ENCODE results near the gene FOXO1.
A peak's percentile ranks its signal among the peaks of the same experiment; 100 is the strongest.

FOXO1 gene

DNA sequence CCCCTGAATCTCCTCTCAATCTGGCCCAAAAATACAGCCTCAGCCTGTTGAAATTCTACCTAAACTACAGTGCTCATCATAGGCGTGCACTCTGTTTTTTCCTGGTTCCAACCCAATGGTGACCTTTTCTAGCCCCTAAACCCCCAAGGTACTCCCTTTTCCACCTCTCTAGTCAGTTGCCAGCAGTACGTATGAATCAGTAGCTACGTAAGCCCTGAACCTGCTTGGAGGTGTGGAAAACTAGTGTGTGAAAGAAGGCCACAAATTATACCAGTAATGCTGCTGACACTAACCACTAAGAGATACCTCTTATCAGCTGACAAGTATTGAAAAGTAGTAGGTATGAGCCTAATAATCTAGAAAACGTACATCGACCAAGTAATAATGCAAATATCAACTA, 60.9 kb downstream of the FOXO1 start:
- Mint-ChIP-seq H3K36me3 (ENCODE audit: insufficient read depth) (peaks cover 6% of the 10 kb centered on the region), H3K4me1 (peaks cover 60% of the 10 kb centered on the region), H3K27ac (ENCODE audit: low read depth) (peak overlapping the region; percentile 7), H3K27me3 (no peaks in the 10 kb centered on the region), H3K9me3 (no peaks in the 10 kb centered on the region), H3K4me3 (no peak overlapping the region)
- ATAC-seq (replicated peaks; ENCODE audit: extremely low read depth, poor library complexity, severe bottlenecking) (no peak), DNase-seq (ENCODE audit: low spot score in 2 of 2) (no peak)

DNA sequence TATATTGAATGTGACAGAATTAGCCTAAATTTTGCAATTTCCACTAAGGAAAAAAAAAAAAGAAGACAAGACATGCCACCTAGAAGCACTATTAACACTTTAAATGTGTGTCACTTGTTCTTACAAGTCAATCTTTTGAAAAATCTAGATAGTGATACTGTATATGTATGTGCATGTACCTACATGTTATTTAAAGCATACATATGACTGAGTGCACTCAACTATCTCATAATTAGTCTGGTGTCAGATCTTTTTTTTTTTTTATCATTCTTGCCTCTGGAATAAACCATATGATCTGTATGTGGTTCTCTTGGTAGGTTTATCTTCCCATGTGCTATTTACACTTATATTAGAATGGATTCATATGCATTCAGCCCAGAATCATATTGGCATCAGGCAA, 62.3 kb downstream of the FOXO1 start:
- ATAC-seq (replicated peaks; ENCODE audit: extremely low read depth, poor library complexity, severe bottlenecking) = no peak
- no peaks in the 10 kb centered on the region for H3K9me3 Mint-ChIP-seq
- H3K27me3 Mint-ChIP-seq = no peaks in the 10 kb centered on the region
- DNase-seq (ENCODE audit: low spot score in 2 of 2) = no peak
- no peak overlapping the region for H3K4me3 Mint-ChIP-seq
- H3K36me3 Mint-ChIP-seq (ENCODE audit: insufficient read depth) = peaks cover 6% of the 10 kb centered on the region
- H3K4me1 Mint-ChIP-seq = peaks cover 73% of the 10 kb centered on the region
- no peak overlapping the region for H3K27ac Mint-ChIP-seq (ENCODE audit: low read depth)

DNA sequence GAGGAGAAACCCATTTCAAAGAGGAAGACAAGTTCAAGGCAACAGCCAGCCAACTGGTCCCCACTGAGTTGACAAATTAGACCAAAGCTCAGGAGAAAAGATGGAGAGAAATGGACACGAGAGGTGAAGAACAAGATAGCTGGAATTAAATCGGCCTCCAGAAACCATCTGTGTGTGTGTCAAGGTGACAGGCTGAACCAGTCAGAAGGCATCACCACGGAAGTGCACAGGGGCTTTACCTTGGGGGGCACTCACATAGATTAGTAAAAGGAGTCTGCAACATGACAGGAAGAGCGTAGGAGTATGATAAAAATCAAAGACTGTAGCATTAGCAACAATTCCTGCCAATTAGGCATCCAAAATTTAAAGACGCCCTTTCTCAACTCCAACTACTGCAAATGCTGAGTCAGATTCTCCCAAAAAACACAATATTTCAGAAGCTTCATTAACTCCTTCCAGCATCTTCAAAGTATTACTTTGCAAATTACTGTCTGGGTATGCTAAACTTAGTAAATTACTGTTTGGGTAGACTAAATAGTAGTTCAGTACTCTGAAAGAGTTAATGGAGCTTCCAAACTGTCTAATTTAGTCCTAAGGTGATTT, 66.2 kb downstream of the FOXO1 start:
- Mint-ChIP-seq H3K4me1 (peaks cover 78% of the 10 kb centered on the region), H3K9me3 (no peaks in the 10 kb centered on the region), H3K4me3 (peak overlapping the region; percentile 42), H3K36me3 (ENCODE audit: insufficient read depth) (peaks cover 6% of the 10 kb centered on the region), H3K27ac (ENCODE audit: low read depth) (peak overlapping the region; percentile 2), H3K27me3 (no peaks in the 10 kb centered on the region)
- DNase-seq (ENCODE audit: low spot score in 2 of 2) = no peak
- ATAC-seq (replicated peaks; ENCODE audit: extremely low read depth, poor library complexity, severe bottlenecking) = peak; percentile 33

DNA sequence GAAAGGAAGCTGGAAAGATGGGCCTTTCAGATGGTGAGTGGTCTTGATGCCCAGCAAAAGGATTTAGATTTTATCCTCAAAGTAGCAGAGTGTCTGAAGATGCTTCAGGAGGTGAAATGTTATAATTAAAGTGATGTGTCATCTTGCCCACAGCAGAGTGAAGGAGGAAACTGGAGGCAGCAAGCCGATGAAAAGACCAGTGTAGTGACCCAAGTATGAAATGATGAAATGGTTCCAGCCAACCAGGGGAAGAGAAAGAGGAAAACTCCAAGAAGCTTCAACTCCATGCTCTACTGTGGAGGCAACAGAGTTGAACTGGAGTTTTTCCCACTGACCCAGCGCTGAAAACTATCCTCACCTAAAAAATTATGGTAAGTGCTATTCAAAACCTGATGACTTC, 66.7 kb downstream of the FOXO1 start:
- H3K4me3 Mint-ChIP-seq = peak overlapping the region; percentile 42
- H3K27me3 Mint-ChIP-seq = no peaks in the 10 kb centered on the region
- H3K9me3 Mint-ChIP-seq = no peaks in the 10 kb centered on the region
- ATAC-seq (replicated peaks; ENCODE audit: extremely low read depth, poor library complexity, severe bottlenecking) (no peak), DNase-seq (ENCODE audit: low spot score in 2 of 2) (no peak)
- peak overlapping the region; percentile 2 for H3K27ac Mint-ChIP-seq (ENCODE audit: low read depth)
- peaks cover 77% of the 10 kb centered on the region for H3K4me1 Mint-ChIP-seq
- H3K36me3 Mint-ChIP-seq (ENCODE audit: insufficient read depth) = peaks cover 6% of the 10 kb centered on the region

DNA sequence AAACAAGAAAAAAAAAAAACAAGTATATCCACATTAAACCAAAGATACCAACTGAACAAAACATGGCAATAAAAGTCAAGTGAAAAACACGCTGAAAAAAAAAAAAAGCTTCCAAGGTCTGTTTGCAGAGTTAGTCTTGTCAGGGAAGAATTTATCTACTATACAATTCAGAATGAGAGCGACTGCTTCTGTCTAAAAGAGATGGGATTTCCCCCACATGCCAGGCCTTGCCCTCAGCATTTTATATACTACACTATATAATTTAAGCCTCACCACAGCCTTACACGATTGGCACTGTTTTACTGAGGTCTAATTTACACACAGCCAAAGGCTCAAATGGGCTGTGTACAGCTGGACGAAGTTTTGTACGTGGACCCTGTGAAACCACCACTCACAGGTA, 67.3 kb downstream of the FOXO1 start:
- DNase-seq (ENCODE audit: low spot score in 2 of 2) (no peak), ATAC-seq (replicated peaks; ENCODE audit: extremely low read depth, poor library complexity, severe bottlenecking) (no peak)
- peaks cover 6% of the 10 kb centered on the region for H3K36me3 Mint-ChIP-seq (ENCODE audit: insufficient read depth)
- H3K9me3 Mint-ChIP-seq = no peaks in the 10 kb centered on the region
- peaks cover 76% of the 10 kb centered on the region for H3K4me1 Mint-ChIP-seq
- peak overlapping the region; percentile 42 for H3K4me3 Mint-ChIP-seq
- H3K27ac Mint-ChIP-seq (ENCODE audit: low read depth) = peak overlapping the region; percentile 2
- no peaks in the 10 kb centered on the region for H3K27me3 Mint-ChIP-seq

DNA sequence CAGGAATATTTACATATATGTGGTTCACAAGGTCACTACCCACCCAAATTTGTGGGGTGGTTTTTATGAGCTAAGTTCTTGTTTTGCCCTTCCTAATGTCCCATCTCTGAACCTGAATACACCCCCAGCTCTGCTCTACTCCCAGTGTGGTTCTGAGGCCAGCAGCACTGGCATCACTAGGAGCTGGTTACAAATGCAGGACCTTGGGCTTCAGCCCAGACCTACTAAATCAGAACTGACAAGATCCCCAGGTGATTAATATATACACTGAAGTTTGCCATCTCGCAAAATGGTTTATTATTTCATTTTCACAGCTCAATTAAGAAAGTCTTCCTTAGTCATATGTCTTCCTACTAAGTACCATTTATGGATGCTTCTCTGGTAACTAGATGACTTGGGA, 67.9 kb downstream of the FOXO1 start:
- Mint-ChIP-seq H3K27me3 (no peaks in the 10 kb centered on the region), H3K4me1 (peaks cover 76% of the 10 kb centered on the region), H3K4me3 (peak overlapping the region; percentile 29)

DNA sequence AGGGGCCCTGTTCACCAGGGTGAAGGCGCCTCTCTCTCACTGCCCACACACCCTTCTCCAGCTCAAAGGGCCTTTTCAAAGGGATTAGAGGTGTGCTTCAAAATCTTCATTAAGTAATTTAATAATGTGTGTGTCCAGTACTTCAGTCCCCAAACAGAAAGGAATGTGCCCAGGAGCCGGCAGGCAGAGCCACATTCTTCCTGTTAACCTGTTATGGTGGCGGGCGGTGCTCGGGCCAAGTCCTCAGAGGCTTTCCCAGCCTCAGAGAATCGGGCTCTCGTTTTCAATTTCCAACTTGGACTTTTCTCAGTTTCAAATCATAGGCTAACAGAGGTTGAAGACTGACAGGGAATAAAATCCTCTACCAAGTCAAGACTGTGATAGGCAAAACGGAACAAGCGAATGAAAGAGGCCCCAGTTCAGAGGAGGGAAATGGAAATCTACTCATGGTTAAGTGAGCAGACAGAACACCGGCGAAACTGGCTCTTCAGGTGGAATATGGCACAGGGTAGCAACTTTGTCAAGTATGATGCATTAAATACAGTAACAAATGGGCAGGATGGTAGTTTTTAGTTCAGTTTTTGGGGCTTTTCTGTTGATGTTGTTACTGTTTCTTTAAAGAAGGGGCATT, 68.6 kb downstream of the FOXO1 start:
- Mint-ChIP-seq H3K27ac (ENCODE audit: low read depth) (peak overlapping the region; percentile 67), H3K4me1 (peaks cover 74% of the 10 kb centered on the region), H3K9me3 (no peaks in the 10 kb centered on the region), H3K27me3 (no peaks in the 10 kb centered on the region), H3K4me3 (peak overlapping the region; percentile 29), H3K36me3 (ENCODE audit: insufficient read depth) (peaks cover 6% of the 10 kb centered on the region)
- DNase-seq (ENCODE audit: low spot score in 2 of 2) (no peak), ATAC-seq (replicated peaks; ENCODE audit: extremely low read depth, poor library complexity, severe bottlenecking) (no peak)

More for the DNA sequence above, 67.9 kb downstream of the FOXO1 start:
- ATAC-seq (replicated peaks; ENCODE audit: extremely low read depth, poor library complexity, severe bottlenecking) (no peak), DNase-seq (ENCODE audit: low spot score in 2 of 2) (no peak)
- Mint-ChIP-seq H3K27ac (ENCODE audit: low read depth) (no peak overlapping the region), H3K9me3 (no peaks in the 10 kb centered on the region), H3K36me3 (ENCODE audit: insufficient read depth) (peaks cover 6% of the 10 kb centered on the region)

DNA sequence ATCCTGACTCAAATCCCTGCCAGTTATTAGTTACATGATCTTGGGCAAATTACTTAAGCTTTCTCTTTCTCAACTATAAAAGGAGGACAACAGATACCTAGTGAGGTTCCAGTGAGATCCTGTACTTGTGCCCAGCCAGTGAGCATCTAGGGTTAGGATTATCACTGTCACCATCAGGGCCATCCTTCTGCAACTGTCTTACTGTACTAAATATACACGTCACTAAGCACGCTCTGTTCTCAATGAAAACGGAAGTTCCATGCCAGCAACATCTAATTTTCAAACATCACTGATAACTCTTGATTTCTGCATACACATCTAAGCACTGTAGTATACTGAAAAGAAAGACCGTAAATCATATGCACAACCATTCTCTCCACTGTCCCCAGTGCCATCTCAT, 70.0 kb downstream of the FOXO1 start:
- Mint-ChIP-seq H3K4me3 (peak overlapping the region; percentile 9), H3K27me3 (no peaks in the 10 kb centered on the region), H3K27ac (ENCODE audit: low read depth) (peak overlapping the region; percentile 23), H3K9me3 (no peaks in the 10 kb centered on the region), H3K36me3 (ENCODE audit: insufficient read depth) (peaks cover 6% of the 10 kb centered on the region), H3K4me1 (peaks cover 79% of the 10 kb centered on the region)
- no peak for DNase-seq (ENCODE audit: low spot score in 2 of 2)
- ATAC-seq (replicated peaks; ENCODE audit: extremely low read depth, poor library complexity, severe bottlenecking) = peak; percentile 73

DNA sequence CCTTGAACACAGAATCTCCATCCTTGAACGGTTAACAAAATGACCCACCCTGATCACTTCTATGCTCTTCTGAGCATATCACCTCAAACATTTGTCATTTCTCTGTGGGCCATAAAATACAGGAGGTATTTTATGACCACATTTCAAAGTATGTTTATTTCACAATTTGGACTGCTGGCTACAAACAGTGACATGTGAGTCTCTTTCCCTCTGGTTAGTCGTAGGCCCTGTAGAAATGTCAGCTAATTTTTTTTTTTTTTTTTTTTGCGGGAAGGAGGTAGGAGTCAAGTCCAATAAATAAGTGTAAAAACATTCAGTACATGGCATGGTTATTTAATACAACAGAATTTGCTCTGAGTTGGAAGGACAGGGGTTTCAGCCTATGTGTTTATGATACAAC, 70.7 kb downstream of the FOXO1 start:
- Mint-ChIP-seq H3K4me1 (peaks cover 86% of the 10 kb centered on the region), H3K27ac (ENCODE audit: low read depth) (peak overlapping the region; percentile 36), H3K27me3 (no peaks in the 10 kb centered on the region), H3K9me3 (no peaks in the 10 kb centered on the region), H3K36me3 (ENCODE audit: insufficient read depth) (peaks cover 5% of the 10 kb centered on the region), H3K4me3 (no peak overlapping the region)
- ATAC-seq (replicated peaks; ENCODE audit: extremely low read depth, poor library complexity, severe bottlenecking) (no peak), DNase-seq (ENCODE audit: low spot score in 2 of 2) (no peak)

DNA sequence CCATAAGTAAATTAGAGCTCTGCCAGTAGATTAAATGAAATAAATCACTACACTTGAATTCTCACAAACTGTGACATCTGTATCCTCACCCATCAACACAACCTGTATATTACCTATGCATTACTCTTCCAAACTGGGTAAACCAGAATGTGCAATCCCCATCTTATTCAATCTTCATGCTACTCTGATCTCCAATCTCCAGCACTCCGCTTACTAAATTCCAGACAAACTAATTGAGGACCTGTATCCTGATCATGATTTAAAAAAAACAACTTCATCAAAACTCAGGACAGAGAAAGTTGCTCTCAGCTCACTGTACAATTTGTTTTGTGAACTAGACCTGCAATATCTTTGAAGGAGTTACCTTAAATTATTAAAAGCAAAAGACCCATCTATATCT, 74.4 kb downstream of the FOXO1 start:
- peaks cover 89% of the 10 kb centered on the region for H3K4me1 Mint-ChIP-seq
- H3K36me3 Mint-ChIP-seq (ENCODE audit: insufficient read depth) = peaks cover 1% of the 10 kb centered on the region
- H3K27me3 Mint-ChIP-seq = no peaks in the 10 kb centered on the region
- peak overlapping the region; percentile 30 for H3K27ac Mint-ChIP-seq (ENCODE audit: low read depth)
- H3K4me3 Mint-ChIP-seq = peak overlapping the region; percentile 2
- ATAC-seq (replicated peaks; ENCODE audit: extremely low read depth, poor library complexity, severe bottlenecking) = no peak
- no peak for DNase-seq (ENCODE audit: low spot score in 2 of 2)
- H3K9me3 Mint-ChIP-seq = no peaks in the 10 kb centered on the region

DNA sequence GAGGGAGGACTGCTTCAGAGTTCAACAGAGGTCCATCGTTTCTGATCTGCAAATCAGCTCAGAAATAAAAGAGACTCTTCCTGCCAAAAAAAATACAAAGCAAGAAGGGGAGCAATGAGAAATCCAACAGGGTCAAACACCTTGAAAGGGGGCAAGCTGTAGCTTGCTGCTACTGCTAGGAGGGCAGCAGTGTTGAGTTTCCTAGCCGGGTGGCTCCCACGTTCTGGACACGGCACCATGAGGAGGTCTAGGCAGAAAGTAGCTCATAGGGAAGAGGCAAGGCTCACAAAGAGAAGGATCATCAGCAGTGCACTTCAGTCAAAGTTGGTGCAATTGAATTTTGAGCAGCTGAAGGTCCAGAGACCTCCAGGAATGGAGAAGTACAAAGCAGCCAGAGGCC, 75.3 kb downstream of the FOXO1 start:
- DNase-seq (ENCODE audit: low spot score in 2 of 2) (no peak), ATAC-seq (replicated peaks; ENCODE audit: extremely low read depth, poor library complexity, severe bottlenecking) (no peak)
- H3K36me3 Mint-ChIP-seq (ENCODE audit: insufficient read depth) = no peaks in the 10 kb centered on the region
- H3K9me3 Mint-ChIP-seq = no peaks in the 10 kb centered on the region
- peaks cover 89% of the 10 kb centered on the region for H3K4me1 Mint-ChIP-seq
- no peak overlapping the region for H3K4me3 Mint-ChIP-seq
- no peaks in the 10 kb centered on the region for H3K27me3 Mint-ChIP-seq
- peak overlapping the region; percentile 68 for H3K27ac Mint-ChIP-seq (ENCODE audit: low read depth)

DNA sequence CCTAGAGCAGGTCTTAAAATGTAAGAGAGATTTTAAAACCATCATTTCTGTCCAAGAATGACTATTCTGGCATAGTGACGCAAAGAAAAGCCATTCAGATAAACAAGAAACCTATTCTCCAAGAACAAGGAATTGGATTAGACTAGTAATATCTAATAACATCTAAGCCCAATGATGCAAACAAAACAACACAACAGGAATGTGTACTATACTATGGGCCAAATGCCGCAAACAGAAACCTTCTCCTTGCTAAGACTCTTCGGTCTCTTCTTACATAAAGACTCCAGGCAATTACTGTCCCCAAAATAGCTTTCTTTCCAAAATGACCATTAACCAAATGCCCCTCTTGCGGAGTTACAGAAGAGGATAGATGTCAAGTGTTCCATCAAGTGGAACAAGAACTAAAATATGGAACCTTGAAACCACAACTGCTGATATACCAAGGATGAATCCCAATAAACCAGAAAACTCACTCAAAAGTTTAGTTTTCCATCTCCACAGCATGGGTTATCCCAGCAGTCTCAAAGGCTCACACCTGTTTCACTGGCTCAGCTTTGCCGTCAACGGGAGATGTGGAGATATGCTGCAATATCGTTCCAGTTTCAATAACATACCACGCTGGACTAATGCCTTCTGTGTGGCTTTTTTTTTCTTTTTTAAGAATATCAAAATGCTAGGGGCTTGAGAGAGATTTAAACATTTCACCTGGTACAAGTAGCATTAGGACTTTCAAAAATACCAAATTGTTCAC, 76.2 kb downstream of the FOXO1 start:
- Mint-ChIP-seq H3K36me3 (ENCODE audit: insufficient read depth) (no peaks in the 10 kb centered on the region), H3K27me3 (no peaks in the 10 kb centered on the region), H3K4me1 (peaks cover 87% of the 10 kb centered on the region), H3K4me3 (peak overlapping the region; percentile 5), H3K9me3 (no peaks in the 10 kb centered on the region), H3K27ac (ENCODE audit: low read depth) (peak overlapping the region; percentile 73)
- DNase-seq (ENCODE audit: low spot score in 2 of 2) (no peak), ATAC-seq (replicated peaks; ENCODE audit: extremely low read depth, poor library complexity, severe bottlenecking) (no peak)

Measured in central memory CD8-positive, alpha-beta T cell (primary cell).